ENCODE measurements around the gene FNDC1.

- TF ChIP-seq CTCF (IDR thresholded peaks at IDR 0.05) (peak in 2 of 4 donors; percentile 17 to 34), POLR2A (IDR thresholded peaks at IDR 0.05) (no peak)
Observed at GRCh38 chr6:159168536-159169192, 536 bp upstream of the FNDC1 start.
